PC-3 (cell line): ENCODE data around the gene RBM46. TPM values are rescaled to one million over a fixed set of nuclear protein-coding genes. Genes with fewer than 3 reads are reported as not detected.

Source experiments
- ATAC-seq: fragments of 200-7000 bp; cut with Tn5 transposase; 2 replicates; pipeline ENCODE4 v1.9.1; 2020; ENCODE audit warnings: mild to moderate bottlenecking, moderate library complexity
- BruUV-seq: library from RNA; stranded (reverse); fragments of 400-500 nt; replicated peaks from 2 replicates; lab custom pipeline; 2021; lab: Mats Ljungman, UMichigan
- CTCF ChIA-PET: fragments of 300-600 bp; sonication (Branson Sonifier 250); formaldehyde crosslinking; loops from one replicate; lab custom pipeline; 2022; ENCODE audit warnings: antibody characterized with exemption; lab: Charles Lee
- POLR2A ChIA-PET: fragments of 300-600 bp; sonication (Branson Sonifier 250); formaldehyde crosslinking; loops from one replicate; lab custom pipeline; 2022; ENCODE audit warnings: antibody characterized with exemption; ENCODE audit not compliant: unreplicated experiment; lab: Charles Lee
- DNase-seq: peaks from one replicate; pipeline ENCODE4 v3.0.0-alpha.2; 2015
- H2AFZ ChIP-seq: fragments of 300-600 bp; sonication (generic); 2 replicates; pipeline ENCODE4 v1.6.0; 2016; ENCODE audit warnings: antibody characterized with exemption, low read length
- H3F3A ChIP-seq: fragments of 300-600 bp; sonication (generic); one replicate; pipeline ENCODE4 v1.6.0; 2017; ENCODE audit warnings: antibody characterized with exemption, low read length, control low read depth, mild to moderate bottlenecking; ENCODE audit not compliant: unreplicated experiment
- H3K27ac ChIP-seq: fragments of 300-600 bp; sonication (generic); 2 replicates; pipeline ENCODE4 v1.5.1; 2016; ENCODE audit warnings: mild to moderate bottlenecking, low read length
- H3K27me3 ChIP-seq: fragments of 300-600 bp; sonication (generic); 2 replicates; pipeline ENCODE4 v1.6.1; 2016; ENCODE audit warnings: low read length, mixed read lengths
- H3K36me3 ChIP-seq: fragments of 300-600 bp; sonication (generic); 2 replicates; pipeline ENCODE4 v1.6.1; 2016; ENCODE audit warnings: low read depth, mixed run types, low read length, mixed read lengths
- H3K4me1 ChIP-seq: fragments of 300-600 bp; sonication (generic); 2 replicates; pipeline ENCODE4 v1.5.1; 2016; ENCODE audit warnings: low read length; ENCODE audit not compliant: insufficient read depth
- H3K4me2 ChIP-seq: fragments of 300-600 bp; sonication (generic); 2 replicates; pipeline ENCODE4 v1.6.0; 2016; ENCODE audit warnings: low read length
- H3K4me3 ChIP-seq: fragments of 300-600 bp; sonication (generic); 2 replicates; pipeline ENCODE4 v1.5.1; 2016; ENCODE audit warnings: mild to moderate bottlenecking, low read length, mixed read lengths
- H3K79me2 ChIP-seq: fragments of 300-600 bp; sonication (generic); 2 replicates; pipeline ENCODE4 v1.6.1; 2017; ENCODE audit warnings: low read length, mixed read lengths
- H3K9ac ChIP-seq: fragments of 300-600 bp; sonication (generic); 2 replicates; pipeline ENCODE4 v1.6.0; 2016; ENCODE audit warnings: mild to moderate bottlenecking, low read length
- H3K9me2 ChIP-seq: fragments of 300-600 bp; sonication (generic); replicated peaks from 2 replicates; pipeline ENCODE4 v1.6.1; 2016; ENCODE audit warnings: mixed run types, low read length, mixed read lengths
- H3K9me3 ChIP-seq: fragments of 300-600 bp; sonication (generic); 2 replicates; pipeline ENCODE4 v1.6.1; 2016; ENCODE audit warnings: low read length, mixed read lengths
- H4K20me1 ChIP-seq: fragments of 300-600 bp; sonication (generic); 2 replicates; pipeline ENCODE4 v1.6.1; 2016; ENCODE audit warnings: low read length, mixed read lengths
- EZH2 ChIP-seq: fragments of 300-600 bp; sonication (generic); IDR thresholded peaks from one replicate; pipeline ENCODE4 v1.6.1; 2017; ENCODE audit warnings: antibody characterized with exemption, mild to moderate bottlenecking, low read length; ENCODE audit not compliant: unreplicated experiment
- EZH2phosphoT487 ChIP-seq: fragments of 300-600 bp; sonication (generic); IDR thresholded peaks from 2 replicates; pipeline ENCODE4 v1.6.1; 2018; ENCODE audit warnings: mild to moderate bottlenecking, antibody characterized with exemption, low read length, borderline replicate concordance
- intact Hi-C: fragments of 100-400 bp; cut with micrococcal nuclease; formaldehyde crosslinking; loops from 2 replicates; pipeline ENCODE4 v1.9.0; 2023
- total RNA-seq: library from RNA; depleted of rRNA; stranded (reverse); fragments of >200 nt; gene quantifications from 2 replicates; pipeline ENCODE4 v1.2.3, GENCODE V29; 2014
- TF ChIP-seq, protein P1 (sequence below): fragments of 300-600 bp; sonication (generic); conservative IDR thresholded peaks from 2 replicates; pipeline ENCODE4 v1.5.1; 2017; ENCODE audit warnings: antibody characterized with exemption, low read depth, mild to moderate bottlenecking, low read length

Gene RBM46
- total RNA-seq, 1 experiment from 2014 or later = not detected

DNA sequence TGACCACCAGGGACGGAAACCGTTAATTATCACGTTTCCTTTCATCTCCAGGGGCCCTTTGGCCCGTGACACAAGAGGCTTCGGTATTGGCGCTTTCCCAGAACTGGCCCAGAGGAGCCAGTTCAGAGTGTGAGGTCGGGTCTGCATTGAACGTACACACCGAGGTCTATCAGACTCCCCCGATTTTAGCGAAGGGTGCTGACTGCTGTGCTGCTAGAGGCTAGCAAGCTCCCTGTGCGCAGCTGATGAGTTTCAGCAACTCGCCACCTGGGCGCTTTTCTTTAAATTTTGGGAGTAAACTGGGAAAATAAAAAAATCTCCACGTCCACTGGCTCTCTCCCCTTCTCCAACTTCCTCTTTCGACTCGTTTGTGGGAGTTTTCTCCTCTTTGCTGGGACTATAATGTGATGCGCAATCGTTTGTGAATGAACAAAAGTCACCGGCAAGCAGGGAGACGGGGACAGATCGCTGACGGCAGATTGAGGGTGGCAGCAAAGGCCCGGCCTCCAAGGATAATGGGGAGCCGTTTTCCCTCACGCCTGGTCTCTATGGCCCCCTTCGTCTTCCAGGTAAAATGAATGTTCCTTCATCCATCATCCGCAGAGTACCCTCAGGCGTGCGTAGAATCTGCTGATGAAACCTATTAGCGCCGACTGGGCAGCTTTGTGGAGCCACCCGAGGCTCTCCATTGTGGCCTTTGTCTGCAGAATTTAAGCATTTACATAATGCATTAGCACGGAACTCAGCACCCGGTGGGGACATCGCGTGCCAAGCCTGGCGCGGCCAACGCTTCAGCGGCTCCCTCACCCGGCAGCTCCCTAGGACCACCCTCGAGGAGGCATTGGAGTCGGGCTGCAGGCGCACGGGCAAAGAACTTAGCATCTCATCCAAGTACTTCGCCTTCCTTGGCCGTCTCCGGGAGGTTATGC is 38.9 kb upstream of the RBM46 start:
- no TSS peak for BruUV-seq
- no peak for DNase-seq
- Histone ChIP-seq H2AFZ (no peak overlapping the region), H3K4me3 (no peak overlapping the region), H3K9ac (no peak overlapping the region), H4K20me1 (no peaks in the 10 kb centered on the region), H3F3A (no peaks in the 10 kb centered on the region), H3K79me2 (no peaks in the 10 kb centered on the region), H3K9me2 (no peaks in the 10 kb centered on the region), H3K36me3 (no peaks in the 10 kb centered on the region), H3K27me3 (no peaks in the 10 kb centered on the region), H3K4me2 (no peak overlapping the region), H3K9me3 (no peaks in the 10 kb centered on the region), H3K4me1 (peaks cover 22% of the 10 kb centered on the region), H3K27ac (no peak overlapping the region)
- TF ChIP-seq, protein P1, sequence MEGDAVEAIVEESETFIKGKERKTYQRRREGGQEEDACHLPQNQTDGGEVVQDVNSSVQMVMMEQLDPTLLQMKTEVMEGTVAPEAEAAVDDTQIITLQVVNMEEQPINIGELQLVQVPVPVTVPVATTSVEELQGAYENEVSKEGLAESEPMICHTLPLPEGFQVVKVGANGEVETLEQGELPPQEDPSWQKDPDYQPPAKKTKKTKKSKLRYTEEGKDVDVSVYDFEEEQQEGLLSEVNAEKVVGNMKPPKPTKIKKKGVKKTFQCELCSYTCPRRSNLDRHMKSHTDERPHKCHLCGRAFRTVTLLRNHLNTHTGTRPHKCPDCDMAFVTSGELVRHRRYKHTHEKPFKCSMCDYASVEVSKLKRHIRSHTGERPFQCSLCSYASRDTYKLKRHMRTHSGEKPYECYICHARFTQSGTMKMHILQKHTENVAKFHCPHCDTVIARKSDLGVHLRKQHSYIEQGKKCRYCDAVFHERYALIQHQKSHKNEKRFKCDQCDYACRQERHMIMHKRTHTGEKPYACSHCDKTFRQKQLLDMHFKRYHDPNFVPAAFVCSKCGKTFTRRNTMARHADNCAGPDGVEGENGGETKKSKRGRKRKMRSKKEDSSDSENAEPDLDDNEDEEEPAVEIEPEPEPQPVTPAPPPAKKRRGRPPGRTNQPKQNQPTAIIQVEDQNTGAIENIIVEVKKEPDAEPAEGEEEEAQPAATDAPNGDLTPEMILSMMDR = no peak
- TF ChIP-seq EZH2 = no peak
- no peak for TF ChIP-seq EZH2phosphoT487
- ATAC-seq = no peak
- intact Hi-C loops = no loop called here
- ChIA-PET POLR2A (no interaction called here), CTCF (no interaction called here)

DNA sequence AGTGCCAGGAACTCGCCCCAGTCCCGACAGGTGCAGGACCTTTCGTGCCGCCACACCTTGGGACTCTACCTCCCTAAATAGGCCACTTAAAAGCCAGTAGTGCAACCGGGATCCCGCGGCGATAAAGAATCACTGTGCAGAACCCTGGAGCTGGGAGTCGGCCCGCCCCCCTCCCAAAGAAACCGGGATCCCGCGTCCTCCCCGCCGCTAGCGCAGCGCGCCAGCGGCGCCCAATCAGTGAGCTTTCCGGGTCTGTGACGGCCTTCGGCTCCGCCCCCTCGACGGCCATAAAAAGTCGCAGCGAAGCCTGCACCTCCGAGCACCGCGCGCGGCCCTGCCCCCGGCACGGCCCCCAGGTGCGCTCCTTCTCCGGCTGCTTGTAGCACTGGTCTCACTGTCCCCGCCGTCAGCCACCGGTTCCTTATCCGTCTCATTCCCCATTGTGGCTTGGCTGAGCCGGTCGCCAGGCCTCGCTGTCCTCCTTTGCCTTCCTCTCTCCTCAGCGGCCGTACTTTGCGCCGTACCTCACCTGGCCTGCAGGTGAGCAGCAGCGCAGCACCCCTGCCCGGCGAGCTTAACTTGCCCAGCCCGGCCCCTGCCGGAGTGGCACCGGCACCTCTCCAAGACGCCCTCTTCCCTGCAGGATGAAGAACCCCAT is 37.3 kb upstream of the RBM46 start, which contains the start of gene LRAT:
Gene LRAT (plus strand): TSS at position 318 of the 658 bp plus-strand sequence. CDS start 327 bp downstream, at position 645.
- H3K79me2 ChIP-seq = no peaks in the 10 kb centered on the region
- no peaks in the 10 kb centered on the region for H3F3A ChIP-seq
- no peaks in the 10 kb centered on the region for H3K36me3 ChIP-seq
- no TSS peak for BruUV-seq
- peaks cover 7% of the 10 kb centered on the region for H3K4me1 ChIP-seq
- no peak within 1 kb of the TSS for H3K27ac ChIP-seq
- TF ChIP-seq EZH2 = no peak
- no peak for TF ChIP-seq EZH2phosphoT487
- TF ChIP-seq, protein P1 = peak; percentile 25; the same call in 1 of the 2 replicates
- H2AFZ ChIP-seq = peak within 1 kb of the TSS; percentile 99
- ATAC-seq (peak; percentile 93), DNase-seq (peak; percentile 72)
- peak within 1 kb of the TSS; percentile 32; the same call in 1 of the 2 replicates for H3K9ac ChIP-seq
- intact Hi-C loops = no loop called here
- H4K20me1 ChIP-seq = no peaks in the 10 kb centered on the region
- peak within 1 kb of the TSS; percentile 94 for H3K4me2 ChIP-seq
- H3K27me3 ChIP-seq = no peaks in the 10 kb centered on the region
- no peaks in the 10 kb centered on the region for H3K9me2 ChIP-seq
- peak within 1 kb of the TSS; percentile 80 for H3K4me3 ChIP-seq
- ChIA-PET POLR2A (interaction anchor here (0.5 to 0.9 kb wide), 2 partner anchors 36 to 61 kb away, joined by 3 to 4 read pairs; no protein-coding TSS in a partner anchor), CTCF (interaction anchor here (0.6 kb wide), 2 partner anchors 57 to 101 kb away, joined by 4 to 18 read pairs; no protein-coding TSS in a partner anchor)
- no peaks in the 10 kb centered on the region for H3K9me3 ChIP-seq
